Fibroblast of lung (primary cell): ENCODE results near the gene MIGA2. TPM values are rescaled to one million over a fixed set of nuclear protein-coding genes. Genes with fewer than 3 reads are reported as not detected.

Experiments used
- DNase-seq, 2 donors: peaks; one replicate each; pipeline versions ENCODE4 v3.0.0 to v3.0.0-alpha.2; 2010; ENCODE audit warnings: low read depth in 2 of 2
- H2AFZ ChIP-seq: 2 replicates; pipeline ENCODE4 v1.5.1; 2012; ENCODE audit warnings: low read length, control low read depth, inconsistent platforms
- H3K27ac ChIP-seq: 2 replicates; pipeline ENCODE4 v1.5.1; 2011; ENCODE audit warnings: low read length, control low read depth; ENCODE audit not compliant: insufficient read depth
- H3K27me3 ChIP-seq: 2 replicates; pipeline ENCODE4 v1.5.1; 2011; ENCODE audit warnings: mild to moderate bottlenecking, low read length; ENCODE audit not compliant: control insufficient read depth, insufficient read depth
- H3K36me3 ChIP-seq: 2 replicates; pipeline ENCODE4 v1.5.1; 2011; ENCODE audit warnings: low read length; ENCODE audit not compliant: control insufficient read depth, insufficient read depth
- H3K4me1 ChIP-seq: 2 replicates; pipeline ENCODE4 v1.5.1; 2011; ENCODE audit warnings: low read length; ENCODE audit not compliant: control insufficient read depth, insufficient read depth; ENCODE audit errors: extremely low read depth
- H3K4me2 ChIP-seq: 2 replicates; pipeline ENCODE4 v1.5.1; 2011; ENCODE audit warnings: low read length, control low read depth; ENCODE audit not compliant: insufficient read depth; ENCODE audit errors: extremely low read depth
- H3K4me3 ChIP-seq, 4 experiments: fragments of 200-600 bp in 1 of 4; sonication (generic) in 1 of 4; replicated peaks in 1 of 4; 2 replicates each; pipeline ENCODE4 v1.5.1; 2011 to 2016; ENCODE audit warnings: low read length in 4 of 4, low read depth in 3 of 4, mild to moderate bottlenecking in 3 of 4, control low read depth in 2 of 4, inconsistent platforms in 1 of 4, mixed read lengths in 1 of 4; ENCODE audit not compliant: insufficient read depth in 1 of 4; ENCODE audit errors: control extremely low read depth in 1 of 4
- H3K79me2 ChIP-seq: 2 replicates; pipeline ENCODE4 v1.5.1; 2012; ENCODE audit warnings: mild to moderate bottlenecking, low read length, inconsistent platforms; ENCODE audit not compliant: control insufficient read depth, insufficient read depth
- H3K9ac ChIP-seq: 2 replicates; pipeline ENCODE4 v1.5.1; 2011; ENCODE audit warnings: mild to moderate bottlenecking, low read length, control low read depth; ENCODE audit not compliant: insufficient read depth
- H3K9me3 ChIP-seq: 2 replicates; pipeline ENCODE4 v1.5.1; 2012; ENCODE audit warnings: low read depth, low read length; ENCODE audit not compliant: control insufficient read depth, insufficient read depth
- H4K20me1 ChIP-seq: 2 replicates; pipeline ENCODE4 v1.5.1; 2011; ENCODE audit warnings: low read length; ENCODE audit not compliant: control insufficient read depth, insufficient read depth; ENCODE audit errors: extremely low read depth
- EZH2 ChIP-seq: IDR thresholded peaks from 2 replicates; pipeline ENCODE4 v1.5.1; 2012; ENCODE audit warnings: low read length, control low read depth, mild to moderate bottlenecking; ENCODE audit errors: missing control alignments
- polyA minus RNA-seq: library from RNA; depleted of rRNA, polyadenylated mRNA; stranded (reverse); fragments of >200 nt; gene quantifications from 2 replicates; pipeline ENCODE4 v1.2.3, GENCODE V29; 2011; ENCODE audit warnings: low replicate concordance
- polyA plus RNA-seq, 2 donors: library from polyadenylated mRNA; depleted of rRNA in 1 of 2; stranded (reverse) in 1 of 2; unstranded in 1 of 2; fragments of >200 nt; gene quantifications; 2 replicates each; pipeline ENCODE4 v1.2.1, GENCODE V29; 2011 to 2012; ENCODE audit warnings: missing spikeins in 1 of 2
- total RNA-seq: library from RNA; depleted of rRNA; stranded (reverse); fragments of >200 nt; gene quantifications from 2 replicates; pipeline ENCODE4 v1.2.1, GENCODE V29; 2014
- TF ChIP-seq, protein P1 (sequence below), 2 donors: IDR thresholded peaks in 1 of 2; conservative IDR thresholded peaks in 1 of 2; 1 replicate in 1 of 2; 2 replicates in 1 of 2; pipeline ENCODE4 v1.5.1; 2011 to 2012; ENCODE audit warnings: low read length in 2 of 2, control low read depth in 1 of 2, inconsistent platforms in 1 of 2, low read depth in 1 of 2, mild to moderate bottlenecking in 1 of 2

Gene MIGA2, protein sequence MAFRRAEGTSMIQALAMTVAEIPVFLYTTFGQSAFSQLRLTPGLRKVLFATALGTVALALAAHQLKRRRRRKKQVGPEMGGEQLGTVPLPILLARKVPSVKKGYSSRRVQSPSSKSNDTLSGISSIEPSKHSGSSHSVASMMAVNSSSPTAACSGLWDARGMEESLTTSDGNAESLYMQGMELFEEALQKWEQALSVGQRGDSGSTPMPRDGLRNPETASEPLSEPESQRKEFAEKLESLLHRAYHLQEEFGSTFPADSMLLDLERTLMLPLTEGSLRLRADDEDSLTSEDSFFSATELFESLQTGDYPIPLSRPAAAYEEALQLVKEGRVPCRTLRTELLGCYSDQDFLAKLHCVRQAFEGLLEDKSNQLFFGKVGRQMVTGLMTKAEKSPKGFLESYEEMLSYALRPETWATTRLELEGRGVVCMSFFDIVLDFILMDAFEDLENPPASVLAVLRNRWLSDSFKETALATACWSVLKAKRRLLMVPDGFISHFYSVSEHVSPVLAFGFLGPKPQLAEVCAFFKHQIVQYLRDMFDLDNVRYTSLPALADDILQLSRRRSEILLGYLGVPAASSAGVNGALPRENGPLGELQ
- total RNA-seq (20.8 and 23.3 TPM in 2 replicates), polyA plus RNA-seq (9.8 and 11.4 TPM in 2 replicates), polyA minus RNA-seq (10.7 and 13.3 TPM in 2 replicates)
- 10.1 and 15.0 TPM in 2 replicates for polyA plus RNA-seq (2012)

DNA sequence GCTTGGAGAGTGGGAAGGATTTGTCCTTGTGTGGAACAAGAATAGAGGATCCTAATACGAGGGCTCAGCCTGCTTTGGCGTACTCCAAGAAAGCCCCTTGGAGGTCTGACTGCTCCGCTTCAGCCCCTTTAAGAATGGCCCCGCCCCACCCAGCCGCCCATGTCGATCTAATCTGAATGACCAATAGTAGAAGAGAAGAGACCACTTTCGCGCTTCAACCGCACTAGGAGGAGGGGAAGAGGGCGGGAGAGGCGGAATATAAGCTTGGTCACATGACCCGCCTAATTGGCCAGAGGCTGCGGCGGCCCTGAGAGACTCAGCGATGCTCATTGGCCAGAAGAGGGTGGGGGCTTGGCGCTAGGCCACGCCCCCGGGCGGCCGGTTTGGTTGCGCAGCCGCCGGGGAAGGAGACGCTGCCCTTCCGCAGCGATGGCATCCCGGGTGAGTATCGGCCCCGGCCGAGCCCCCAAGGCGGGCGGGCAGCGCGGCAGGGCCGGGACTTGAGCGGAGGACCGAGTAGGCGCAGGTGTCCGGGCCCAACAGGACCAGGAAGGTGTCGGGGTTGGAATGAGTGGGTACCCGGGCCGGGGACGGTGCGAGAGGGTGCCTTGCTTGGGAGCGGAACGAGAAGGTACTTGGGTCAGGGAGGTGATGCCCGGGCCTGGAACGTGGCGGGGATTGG lies at the start of gene MIGA2:
TSS of gene MIGA2 (plus strand) at position 386 of the 682 bp plus-strand sequence. CDS start 3,969 bp downstream, outside the sequence.
- no peaks in the 10 kb centered on the region for H3K27me3 ChIP-seq
- H4K20me1 ChIP-seq, result no peaks in the 10 kb centered on the region
- peak within 1 kb of the TSS; percentile 77 to 95 (median 81) for H3K4me3 ChIP-seq
- H3K36me3 ChIP-seq, result no peaks in the 10 kb centered on the region
- peak within 1 kb of the TSS; percentile 94 for H3K4me2 ChIP-seq
- H3K9me3 ChIP-seq, result no peaks in the 10 kb centered on the region
- TF ChIP-seq EZH2, result no peak
- TF ChIP-seq, protein P1, sequence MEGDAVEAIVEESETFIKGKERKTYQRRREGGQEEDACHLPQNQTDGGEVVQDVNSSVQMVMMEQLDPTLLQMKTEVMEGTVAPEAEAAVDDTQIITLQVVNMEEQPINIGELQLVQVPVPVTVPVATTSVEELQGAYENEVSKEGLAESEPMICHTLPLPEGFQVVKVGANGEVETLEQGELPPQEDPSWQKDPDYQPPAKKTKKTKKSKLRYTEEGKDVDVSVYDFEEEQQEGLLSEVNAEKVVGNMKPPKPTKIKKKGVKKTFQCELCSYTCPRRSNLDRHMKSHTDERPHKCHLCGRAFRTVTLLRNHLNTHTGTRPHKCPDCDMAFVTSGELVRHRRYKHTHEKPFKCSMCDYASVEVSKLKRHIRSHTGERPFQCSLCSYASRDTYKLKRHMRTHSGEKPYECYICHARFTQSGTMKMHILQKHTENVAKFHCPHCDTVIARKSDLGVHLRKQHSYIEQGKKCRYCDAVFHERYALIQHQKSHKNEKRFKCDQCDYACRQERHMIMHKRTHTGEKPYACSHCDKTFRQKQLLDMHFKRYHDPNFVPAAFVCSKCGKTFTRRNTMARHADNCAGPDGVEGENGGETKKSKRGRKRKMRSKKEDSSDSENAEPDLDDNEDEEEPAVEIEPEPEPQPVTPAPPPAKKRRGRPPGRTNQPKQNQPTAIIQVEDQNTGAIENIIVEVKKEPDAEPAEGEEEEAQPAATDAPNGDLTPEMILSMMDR (conservative IDR thresholded peaks at IDR 0.05 in 1 of 2, IDR thresholded peaks at IDR 0.05 in 1 of 2; ENCODE audit: low read depth in 1 of 2, low read length in 2 of 2), result no peak
- H3K27ac ChIP-seq, result peak within 1 kb of the TSS; percentile 59
- DNase-seq, result peak; percentile 99
- H3K79me2 ChIP-seq, result peaks cover 13% of the 10 kb centered on the region
- peaks cover 9% of the 10 kb centered on the region for H3K4me1 ChIP-seq
- H3K9ac ChIP-seq, result peak within 1 kb of the TSS; percentile 83
- peak within 1 kb of the TSS; percentile 98 for H2AFZ ChIP-seq

DNA sequence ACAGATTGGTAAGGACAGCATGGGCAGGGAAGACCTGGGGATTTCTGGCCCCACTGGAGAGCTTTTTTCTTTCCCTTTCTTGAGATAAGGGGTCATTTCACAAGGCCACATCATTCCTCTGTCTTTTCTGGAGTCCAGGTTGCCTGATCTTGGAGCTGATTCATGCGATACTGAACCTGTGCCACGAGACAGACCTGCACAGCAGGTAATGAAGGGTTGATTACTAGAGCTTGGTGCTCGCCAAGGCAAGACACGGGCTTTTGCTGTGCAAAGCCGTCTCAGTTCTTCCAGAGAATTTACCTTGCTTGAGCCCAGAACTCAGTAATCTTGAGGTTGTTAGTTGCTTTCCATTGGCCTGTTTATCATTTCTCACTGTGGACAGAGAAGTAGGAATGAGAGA lies 49.8 kb upstream of the MIGA2 start:
- no peaks in the 10 kb centered on the region for H3K9me3 ChIP-seq
- peaks cover 7% of the 10 kb centered on the region for H3K4me1 ChIP-seq
- H3K79me2 ChIP-seq, result no peaks in the 10 kb centered on the region
- H3K4me2 ChIP-seq, result no peak overlapping the region
- no peak overlapping the region for H3K9ac ChIP-seq
- H3K36me3 ChIP-seq, result peaks cover 19% of the 10 kb centered on the region
- H2AFZ ChIP-seq, result no peak overlapping the region
- H3K4me3 ChIP-seq, result no peak overlapping the region
- no peaks in the 10 kb centered on the region for H3K27me3 ChIP-seq
- no peaks in the 10 kb centered on the region for H4K20me1 ChIP-seq
- H3K27ac ChIP-seq, result no peak overlapping the region
- TF ChIP-seq, protein P1 (conservative IDR thresholded peaks at IDR 0.05 in 1 of 2, IDR thresholded peaks at IDR 0.05 in 1 of 2; ENCODE audit: low read depth in 1 of 2, low read length in 2 of 2), result no peak
- no peak for TF ChIP-seq EZH2
- DNase-seq, result no peak

DNA sequence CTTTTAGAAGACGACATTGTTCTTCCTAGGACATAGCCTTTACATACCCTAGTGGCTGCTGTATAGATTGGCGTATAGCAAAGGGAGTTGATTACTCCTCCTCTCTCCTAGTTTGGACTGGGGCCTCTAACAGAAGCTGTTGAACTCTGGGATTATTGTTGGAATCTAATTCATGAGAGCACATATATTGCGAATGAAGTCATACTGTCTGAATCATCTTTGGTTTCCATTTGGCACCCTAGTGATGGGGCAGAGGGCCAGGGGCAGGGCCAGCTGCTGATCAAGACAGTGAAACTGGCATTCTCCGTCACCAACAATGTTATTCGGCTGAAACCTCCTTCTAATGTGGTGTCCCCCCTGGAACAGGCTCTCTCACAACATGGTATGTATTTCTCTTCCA lies 48.6 kb upstream of the MIGA2 start:
- DNase-seq, result peak; percentile 84 to 88
- H3K9ac ChIP-seq, result no peak overlapping the region
- H3K9me3 ChIP-seq, result no peaks in the 10 kb centered on the region
- H3K27me3 ChIP-seq, result no peaks in the 10 kb centered on the region
- H3K36me3 ChIP-seq, result peaks cover 22% of the 10 kb centered on the region
- H3K4me2 ChIP-seq, result peak overlapping the region; percentile 46
- H3K4me1 ChIP-seq, result peaks cover 7% of the 10 kb centered on the region
- H3K79me2 ChIP-seq, result no peaks in the 10 kb centered on the region
- H3K4me3 ChIP-seq, result peak overlapping the region in 1 of 4 experiments; percentile 7
- H4K20me1 ChIP-seq, result no peaks in the 10 kb centered on the region
- TF ChIP-seq, protein P1 (conservative IDR thresholded peaks at IDR 0.05 in 1 of 2, IDR thresholded peaks at IDR 0.05 in 1 of 2; ENCODE audit: low read depth in 1 of 2, low read length in 2 of 2), result peak in 1 of 2 donors; percentile 13
- TF ChIP-seq EZH2, result no peak
- peak overlapping the region; percentile 37 for H3K27ac ChIP-seq
- no peak overlapping the region for H2AFZ ChIP-seq
